Adrenal gland (tissue), 5 donors: ENCODE data around the gene NPHS2.

ENCODE experiments used
- CTCF ChIP-seq, 6 experiments: fragments of 450-650 bp in 4 of 6; fragments of 200-600 bp in 2 of 6; sonication (generic) in 1 of 6; IDR thresholded peaks; 1 replicate in 5 of 6; 2 replicates in 1 of 6; pipeline versions ENCODE4 v1.5.1 to v1.8.0; 2016 to 2021; ENCODE audit warnings: antibody characterized with exemption in 6 of 6, mild to moderate bottlenecking in 2 of 6, moderate library complexity in 1 of 6
- POLR2A ChIP-seq, 2 donors: fragments of 450-650 bp; IDR thresholded peaks; one replicate each; pipeline ENCODE4 v1.6.1; 2017; ENCODE audit warnings: antibody characterized with exemption in 2 of 2, mild to moderate bottlenecking in 2 of 2, moderate library complexity in 1 of 2
- donor health status: DM: no; HTN: no; CAD: no.

- TF ChIP-seq POLR2A (IDR thresholded peaks at IDR 0.05) (no peak), CTCF (IDR thresholded peaks at IDR 0.05) (no peak)
Observed at GRCh38 chr1:179554427-179554826, 21.3 kb downstream of the NPHS2 start.
